Neuronal stem cell (in vitro differentiated cells): Measurements from ENCODE around the gene SORL1.

Experiments
- DNase-seq: peaks from one replicate; pipeline ENCODE4 v3.0.0-alpha.2; 2013; ENCODE audit warnings: low spot score
- H2AFZ ChIP-seq: one replicate; pipeline ENCODE4 v1.6.1; 2013; ENCODE audit warnings: mild to moderate bottlenecking, low read length, inconsistent platforms
- H2AK5ac ChIP-seq: 2 replicates; pipeline ENCODE4 v1.6.1; 2013; ENCODE audit warnings: low read depth, mild to moderate bottlenecking, inconsistent platforms, low read length, moderate library complexity, mixed read lengths
- H2BK120ac ChIP-seq: 2 replicates; pipeline ENCODE4 v1.6.1; 2013; ENCODE audit warnings: low read depth, mild to moderate bottlenecking, inconsistent platforms, low read length, moderate library complexity, mixed read lengths
- H2BK12ac ChIP-seq: one replicate; pipeline ENCODE4 v1.6.1; 2013; ENCODE audit warnings: low read length, inconsistent platforms
- H2BK15ac ChIP-seq: 2 replicates; pipeline ENCODE4 v1.6.1; 2013; ENCODE audit warnings: mild to moderate bottlenecking, low read length, inconsistent platforms, mixed read lengths
- H2BK5ac ChIP-seq: one replicate; pipeline ENCODE4 v1.6.1; 2013; ENCODE audit warnings: inconsistent platforms, mild to moderate bottlenecking, low read length, moderate library complexity
- H3K14ac ChIP-seq: one replicate; pipeline ENCODE4 v1.6.1; 2013; ENCODE audit warnings: low read length, inconsistent platforms
- H3K18ac ChIP-seq: 2 replicates; pipeline ENCODE4 v1.6.1; 2013; ENCODE audit warnings: low read length, inconsistent platforms
- H3K23ac ChIP-seq: 2 replicates; pipeline ENCODE4 v1.6.1; 2013; ENCODE audit warnings: low read depth, mild to moderate bottlenecking, mixed read lengths, low read length, inconsistent platforms; ENCODE audit not compliant: poor library complexity
- H3K27ac ChIP-seq: replicated peaks from 3 replicates; pipeline ENCODE4 v1.5.1; 2013; ENCODE audit warnings: low read length, inconsistent platforms
- H3K27me3 ChIP-seq, 3 experiments: 2 replicates each; pipeline ENCODE4 v1.6.1; 2013; ENCODE audit warnings: low read length in 3 of 3, mild to moderate bottlenecking in 2 of 3, inconsistent platforms in 1 of 3, low read depth in 1 of 3, mixed read lengths in 1 of 3, moderate library complexity in 1 of 3; ENCODE audit not compliant: control insufficient read depth in 3 of 3, insufficient read depth in 3 of 3
- H3K36me3 ChIP-seq, 2 donors: replicated peaks in 1 of 2; 2 replicates each; pipeline ENCODE4 v1.6.1; 2013; ENCODE audit warnings: low read length in 2 of 2; ENCODE audit not compliant: control insufficient read depth in 2 of 2, insufficient read depth in 2 of 2
- H3K4ac ChIP-seq: 2 replicates; pipeline ENCODE4 v1.6.1; 2013; ENCODE audit warnings: inconsistent platforms, mild to moderate bottlenecking, low read length, moderate library complexity
- H3K4me1 ChIP-seq, 2 donors: 1 replicate in 1 of 2; 2 replicates in 1 of 2; pipeline ENCODE4 v1.6.1; 2013; ENCODE audit warnings: low read length in 2 of 2, low read depth in 1 of 2; ENCODE audit not compliant: control insufficient read depth in 2 of 2, insufficient read depth in 1 of 2
- H3K4me2 ChIP-seq: one replicate; pipeline ENCODE4 v1.6.1; 2013; ENCODE audit warnings: mild to moderate bottlenecking, low read length, inconsistent platforms; ENCODE audit not compliant: insufficient read depth, poor library complexity, severe bottlenecking
- H3K4me3 ChIP-seq, 2 donors: 2 replicates each; pipeline ENCODE4 v1.5.1; 2013; ENCODE audit warnings: low read length in 2 of 2, mild to moderate bottlenecking in 2 of 2, inconsistent platforms in 1 of 2, moderate library complexity in 1 of 2
- H3K79me1 ChIP-seq: one replicate; pipeline ENCODE4 v1.6.1; 2013; ENCODE audit warnings: low read depth, mild to moderate bottlenecking, inconsistent platforms, low read length, moderate library complexity
- H3K9ac ChIP-seq: one replicate; pipeline ENCODE4 v1.6.1; 2013; ENCODE audit warnings: mild to moderate bottlenecking, low read depth, low read length, inconsistent platforms; ENCODE audit not compliant: poor library complexity
- H3K9me3 ChIP-seq, 2 donors: replicated peaks in 1 of 2; 2 replicates each; pipeline versions ENCODE3 to v1.6.1; 2013; ENCODE audit warnings: low read length in 2 of 2, mild to moderate bottlenecking in 2 of 2, inconsistent platforms in 1 of 2, low read depth in 1 of 2, mixed read lengths in 1 of 2, moderate library complexity in 1 of 2; ENCODE audit not compliant: control insufficient read depth in 2 of 2, insufficient read depth in 1 of 2
- H4K8ac ChIP-seq: one replicate; pipeline ENCODE4 v1.6.1; 2013; ENCODE audit warnings: low read depth, mild to moderate bottlenecking, inconsistent platforms, low read length, moderate library complexity
- H4K91ac ChIP-seq: one replicate; pipeline ENCODE4 v1.6.1; 2013; ENCODE audit warnings: low read length, low read depth, mild to moderate bottlenecking, inconsistent platforms; ENCODE audit not compliant: poor library complexity
- WGBS, 2 donors: extraction: QIAGEN DNeasy Blood & Tissue Kit; methylation state at CpG; one replicate each; pipeline ENCODE4 v1.1.7; 2013; ENCODE audit warnings: missing lambda C conversion rate in 2 of 2, mixed read lengths in 1 of 2; ENCODE audit not compliant: insufficient read length in 2 of 2, insufficient replicate concordance in 1 of 2; ENCODE audit errors: extremely low coverage in 2 of 2; 5-methylcytosine and 5-hydroxymethylcytosine counted together

SORL1 gene

DNA sequence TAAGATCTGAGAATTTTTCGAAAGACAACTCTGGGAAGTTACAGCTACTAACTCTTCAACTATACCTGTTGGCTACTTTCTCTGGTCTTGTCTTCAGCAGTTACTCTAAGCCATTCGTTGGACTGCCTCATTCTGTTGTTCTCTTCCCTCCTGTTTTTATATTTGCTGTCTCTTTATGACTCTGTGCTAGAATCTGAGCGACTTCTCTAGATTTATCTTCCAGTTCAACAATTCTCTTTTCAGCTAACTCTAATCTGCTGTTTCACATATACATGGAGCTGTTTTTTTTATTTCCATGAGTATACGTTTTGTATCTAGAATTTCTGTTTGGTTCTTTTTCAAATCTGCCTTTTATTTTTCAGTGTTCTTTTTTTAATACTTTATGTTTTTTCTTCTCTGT lies 128.0 kb downstream of the SORL1 start:
- Histone ChIP-seq H2AFZ (no peak overlapping the region), H3K4me2 (no peak overlapping the region), H4K8ac (no peak overlapping the region), H2BK12ac (no peak overlapping the region), H3K9ac (no peak overlapping the region), H3K14ac (no peak overlapping the region), H3K9me3 (peaks cover 2 to 46% of the 10 kb centered on the region in 2 donors), H2BK15ac (no peak overlapping the region), H3K27me3 (no peaks in the 10 kb centered on the region), H3K79me1 (no peaks in the 10 kb centered on the region), H3K4me3 (no peak overlapping the region), H4K91ac (no peak overlapping the region), H3K4me1 (peaks cover 17 to 19% of the 10 kb centered on the region in 2 donors), H2BK120ac (no peak overlapping the region), H2AK5ac (no peak overlapping the region), H2BK5ac (no peak overlapping the region), H3K36me3 (peaks cover 7 to 64% of the 10 kb centered on the region in 2 donors), H3K27ac (no peak overlapping the region), H3K4ac (no peak overlapping the region), H3K23ac (no peak overlapping the region), H3K18ac (no peak overlapping the region)
- DNase-seq = no peak
- WGBS, 2 donors = no CpG with 5 or more reads among the region's 4 CpGs

DNA sequence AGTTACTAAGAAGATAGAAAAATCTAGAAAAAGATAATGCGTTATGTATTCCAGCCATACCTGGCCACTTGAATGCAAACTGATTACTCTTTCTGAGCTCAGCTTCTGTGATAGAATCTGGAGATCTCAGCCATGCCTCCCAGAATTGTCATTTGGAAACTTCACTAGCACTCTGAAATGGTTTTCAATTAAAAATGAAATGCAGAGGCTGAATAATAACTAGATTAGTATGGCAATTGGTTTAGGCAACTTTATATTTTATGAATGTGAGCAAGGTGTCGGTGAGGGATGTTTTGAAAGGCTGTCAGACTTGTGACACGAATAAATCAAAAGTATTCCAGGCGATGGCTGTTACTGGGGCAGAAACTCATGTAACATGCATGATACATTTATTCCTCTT lies 129.5 kb downstream of the SORL1 start:
- no peak for DNase-seq
- no CpG with 5 or more reads among the region's 4 CpGs for WGBS, 2 donors
- no peak overlapping the region for H2BK12ac ChIP-seq
- no peak overlapping the region for H3K4me3 ChIP-seq
- no peak overlapping the region for H3K4ac ChIP-seq
- no peak overlapping the region for H3K23ac ChIP-seq
- no peak overlapping the region for H2BK120ac ChIP-seq
- H3K4me1 ChIP-seq = peaks cover 7 to 17% of the 10 kb centered on the region in 2 donors
- H2AFZ ChIP-seq = no peak overlapping the region
- no peak overlapping the region for H4K8ac ChIP-seq
- no peak overlapping the region for H3K18ac ChIP-seq
- H2BK15ac ChIP-seq = no peak overlapping the region
- no peaks in the 10 kb centered on the region for H3K27me3 ChIP-seq
- H4K91ac ChIP-seq = no peak overlapping the region
- no peak overlapping the region for H3K4me2 ChIP-seq
- no peaks in the 10 kb centered on the region for H3K79me1 ChIP-seq
- H2AK5ac ChIP-seq = no peak overlapping the region
- H3K9me3 ChIP-seq = peaks cover 2 to 34% of the 10 kb centered on the region in 2 donors
- no peak overlapping the region for H2BK5ac ChIP-seq
- no peak overlapping the region for H3K9ac ChIP-seq
- H3K27ac ChIP-seq = no peak overlapping the region
- peaks cover 9 to 57% of the 10 kb centered on the region in 2 donors for H3K36me3 ChIP-seq
- no peak overlapping the region for H3K14ac ChIP-seq

DNA sequence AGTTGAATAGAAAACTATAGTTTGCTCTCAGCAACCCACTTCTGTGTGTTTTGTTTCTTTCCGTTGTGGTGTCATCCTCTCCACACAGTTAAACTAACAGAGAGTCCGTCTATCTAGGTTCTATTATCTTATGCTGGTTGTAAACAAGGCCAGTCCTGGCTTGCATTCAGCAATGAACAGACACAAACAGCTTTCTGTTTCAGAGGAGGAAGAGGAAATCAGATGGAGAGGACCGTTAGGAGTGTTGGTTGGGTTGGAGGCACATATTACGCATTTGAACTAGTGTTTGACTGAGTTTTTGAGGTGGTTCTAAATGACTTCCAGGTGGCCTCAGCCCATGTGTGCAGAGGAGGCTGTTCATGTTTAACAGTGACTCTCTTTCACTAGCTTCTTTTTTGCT lies 130.2 kb downstream of the SORL1 start:
- no peak for DNase-seq
- H2BK120ac ChIP-seq = no peak overlapping the region
- no CpG with 5 or more reads among the region's 4 CpGs for WGBS, 2 donors
- H3K18ac ChIP-seq = no peak overlapping the region
- no peaks in the 10 kb centered on the region for H3K27me3 ChIP-seq
- no peak overlapping the region for H3K14ac ChIP-seq
- no peaks in the 10 kb centered on the region for H3K79me1 ChIP-seq
- no peak overlapping the region for H2BK12ac ChIP-seq
- H3K9ac ChIP-seq = no peak overlapping the region
- H2AFZ ChIP-seq = no peak overlapping the region
- no peak overlapping the region for H3K27ac ChIP-seq
- H2BK5ac ChIP-seq = no peak overlapping the region
- H3K23ac ChIP-seq = no peak overlapping the region
- H3K9me3 ChIP-seq = peaks cover 2 to 27% of the 10 kb centered on the region in 2 donors
- no peak overlapping the region for H2BK15ac ChIP-seq
- no peak overlapping the region for H4K91ac ChIP-seq
- peaks cover 9 to 57% of the 10 kb centered on the region in 2 donors for H3K36me3 ChIP-seq
- H3K4me2 ChIP-seq = no peak overlapping the region
- no peak overlapping the region for H3K4me3 ChIP-seq
- H3K4ac ChIP-seq = no peak overlapping the region
- no peak overlapping the region for H2AK5ac ChIP-seq
- H3K4me1 ChIP-seq = peaks cover 2 to 17% of the 10 kb centered on the region in 2 donors
- no peak overlapping the region for H4K8ac ChIP-seq

DNA sequence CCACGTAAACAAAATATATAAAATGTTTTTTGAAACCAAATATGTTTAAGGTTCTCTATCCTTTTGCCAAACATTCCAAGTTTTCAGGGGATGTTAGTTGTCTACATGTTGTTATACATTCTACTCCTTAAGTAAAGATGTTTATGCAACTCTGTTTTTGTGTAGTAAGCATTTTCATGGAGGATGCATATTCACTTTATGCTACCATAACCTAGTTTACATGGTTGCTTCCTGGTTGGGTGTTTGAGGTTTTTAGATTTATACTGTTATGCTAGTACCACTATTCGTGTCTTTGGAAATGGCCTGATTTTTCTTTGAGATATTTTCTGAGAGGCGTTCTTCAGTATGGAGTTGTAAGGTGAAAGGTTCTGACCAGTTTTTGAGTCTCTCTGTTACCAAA lies 131.7 kb downstream of the SORL1 start:
- Histone ChIP-seq H3K4me1 (peaks cover 0 to 6% of the 10 kb centered on the region in 2 donors), H3K27me3 (no peaks in the 10 kb centered on the region), H3K18ac (no peak overlapping the region), H3K23ac (no peak overlapping the region), H4K91ac (no peak overlapping the region), H3K4me3 (no peak overlapping the region), H3K14ac (no peak overlapping the region), H3K79me1 (no peaks in the 10 kb centered on the region), H2BK15ac (no peak overlapping the region), H3K4ac (no peak overlapping the region), H3K36me3 (peaks cover 7 to 67% of the 10 kb centered on the region in 2 donors), H2BK5ac (no peak overlapping the region), H2BK120ac (no peak overlapping the region), H2BK12ac (no peak overlapping the region), H3K27ac (no peak overlapping the region), H3K4me2 (no peak overlapping the region), H2AFZ (no peak overlapping the region), H4K8ac (no peak overlapping the region), H3K9ac (no peak overlapping the region), H3K9me3 (peaks cover 2 to 28% of the 10 kb centered on the region in 2 donors), H2AK5ac (no peak overlapping the region)
- DNase-seq = no peak
- no CpG with 5 or more reads among the region's 3 CpGs for WGBS, 2 donors
